Tongue (tissue), 2 donors: ENCODE data around the gene ARAP2. TPM values are rescaled to one million over a fixed set of nuclear protein-coding genes. Genes with fewer than 3 reads are reported as not detected.
"Not testable (repeated sequence)": the region's sequence is repeated elsewhere in the genome, so short reads cannot be mapped to it uniquely, and the experiment has no call there.

Experiments used
- DNase-seq: peaks from one replicate; pipeline ENCODE4 v3.0.0-alpha.2; 2015
- total RNA-seq: library from RNA; depleted of rRNA; stranded (reverse); fragments of >200 nt; gene quantifications from one replicate; pipeline ENCODE4 v1.2.3, GENCODE V29; 2014

ARAP2 gene
- total RNA-seq, 1 donor from 2014 or later, result 41.1 TPM

DNA sequence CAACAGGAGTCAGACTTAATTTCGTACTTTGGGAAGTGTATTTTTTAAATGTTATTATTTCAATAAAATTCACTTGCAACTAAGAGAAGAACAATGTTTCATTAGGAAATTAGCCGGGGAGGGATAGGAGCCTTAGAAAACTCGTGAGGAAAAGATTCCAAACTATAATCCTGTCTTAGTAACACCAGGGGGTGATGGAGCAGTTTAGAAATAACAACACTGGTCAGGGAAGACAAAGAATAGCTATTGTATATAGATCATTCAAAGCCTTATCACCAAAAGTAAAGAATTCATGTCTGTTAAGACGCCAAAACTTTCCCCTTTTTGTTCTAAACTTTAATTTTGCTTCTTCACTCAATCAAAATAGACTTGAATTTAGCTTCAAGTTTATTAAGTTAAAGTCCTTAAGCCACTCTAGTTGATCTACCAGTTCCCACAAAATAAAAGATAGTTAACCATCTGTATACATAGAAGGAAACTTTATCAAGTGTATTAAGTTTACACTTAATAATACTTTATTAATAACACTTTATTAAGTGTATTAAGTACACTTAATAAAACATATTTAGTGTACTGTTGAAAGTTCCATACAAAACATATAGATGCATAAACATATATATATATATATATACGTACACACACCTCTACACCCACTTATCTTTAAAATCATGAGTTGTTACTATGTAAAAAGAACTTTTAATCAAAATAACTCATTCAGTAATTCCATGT, 60.5 kb downstream of the ARAP2 start:
- DNase-seq, result no peak

DNA sequence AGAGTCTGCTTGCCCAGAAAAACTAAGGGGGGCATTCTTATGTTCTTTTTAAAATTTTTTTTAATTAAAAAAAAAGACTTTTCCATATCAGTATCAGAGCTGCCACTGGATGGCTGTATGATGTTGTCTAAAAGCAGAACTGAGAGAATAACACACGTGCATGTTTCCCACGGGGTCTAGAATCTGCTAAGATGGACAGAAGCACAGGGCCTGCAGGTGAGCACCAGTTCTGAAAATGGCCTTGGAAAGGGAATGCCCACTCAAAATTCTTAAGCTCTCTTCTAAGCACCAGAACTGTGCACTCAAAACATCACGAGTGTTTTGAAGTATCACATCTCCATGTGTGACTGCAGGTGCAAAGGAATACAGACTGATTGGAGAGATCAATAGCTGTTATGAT, 61.1 kb downstream of the ARAP2 start:
- DNase-seq, result no peak

DNA sequence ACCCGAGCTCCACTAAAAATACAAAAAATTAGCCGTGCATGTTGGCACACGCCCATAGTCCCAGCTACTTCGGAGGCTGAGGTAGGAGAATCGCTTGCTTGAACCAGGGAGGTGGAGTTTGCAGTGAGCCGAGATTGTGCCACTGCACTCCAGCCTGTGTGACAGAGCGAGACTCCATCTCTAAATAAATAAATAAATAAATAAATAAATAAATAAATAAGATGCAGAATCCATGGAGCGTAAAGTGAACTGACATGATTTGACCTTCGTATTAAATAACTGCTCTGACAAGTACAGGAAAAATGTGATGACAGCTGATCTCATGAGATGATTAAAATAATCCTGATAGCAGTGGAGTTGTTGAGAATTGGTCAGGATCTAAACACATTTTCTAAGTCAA, 62.0 kb downstream of the ARAP2 start:
- DNase-seq, result not testable (repeated sequence)

DNA sequence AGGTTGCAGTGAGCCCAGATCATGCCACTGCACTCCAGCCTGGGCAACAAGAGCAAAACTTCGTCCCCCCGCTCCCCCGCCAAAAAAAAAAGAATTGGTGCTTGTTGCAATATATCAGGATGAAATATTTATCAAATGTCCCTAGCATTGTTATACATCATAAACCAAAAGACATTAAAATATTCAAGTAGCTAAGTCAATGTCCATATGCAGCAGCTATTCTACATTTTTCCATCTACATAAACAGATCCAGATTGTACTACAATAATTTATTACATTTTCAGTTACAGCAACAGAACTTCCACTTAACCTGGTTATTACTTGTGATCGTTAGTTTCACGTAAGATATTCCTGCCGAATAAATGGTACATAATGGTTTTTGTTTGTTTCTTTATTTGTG, 64.1 kb downstream of the ARAP2 start:
- no peak for DNase-seq

DNA sequence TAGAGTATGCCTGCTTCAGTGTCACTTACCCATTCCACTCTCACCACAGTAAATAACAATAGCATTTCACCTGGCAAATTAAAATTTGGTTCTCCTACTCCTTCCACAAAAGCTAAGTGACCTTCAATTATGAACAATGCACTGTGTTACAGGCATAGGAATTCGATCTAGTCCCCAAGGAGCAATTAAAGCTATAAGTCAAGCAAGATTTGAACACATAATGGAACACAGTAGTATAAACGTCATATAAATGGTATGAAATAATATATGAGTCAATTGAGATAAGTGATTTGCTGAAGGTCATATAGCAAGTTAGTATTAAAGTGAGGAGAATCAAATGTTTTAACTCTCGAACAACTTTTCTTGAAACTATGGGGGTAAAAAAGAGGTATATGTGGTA, 65.8 kb downstream of the ARAP2 start:
- DNase-seq, result no peak

DNA sequence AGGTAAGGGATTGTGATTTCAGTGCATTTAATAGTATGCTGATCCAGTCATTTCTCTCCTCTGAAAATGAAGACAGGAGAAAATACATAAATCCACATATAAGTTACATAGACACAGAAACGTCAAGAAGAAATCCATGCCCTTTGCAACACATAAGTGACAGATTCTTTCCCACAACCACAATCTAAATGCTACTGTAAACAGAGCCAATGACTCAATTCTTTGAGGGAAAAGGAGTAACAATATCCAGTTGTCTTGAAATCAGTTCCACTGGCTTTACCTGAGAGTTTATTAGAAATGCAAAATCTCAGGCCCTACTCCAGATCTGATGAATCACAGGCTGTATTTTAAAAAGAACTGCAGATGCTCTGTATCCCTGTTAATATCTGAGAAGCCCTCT, 66.4 kb downstream of the ARAP2 start:
- DNase-seq, result no peak

DNA sequence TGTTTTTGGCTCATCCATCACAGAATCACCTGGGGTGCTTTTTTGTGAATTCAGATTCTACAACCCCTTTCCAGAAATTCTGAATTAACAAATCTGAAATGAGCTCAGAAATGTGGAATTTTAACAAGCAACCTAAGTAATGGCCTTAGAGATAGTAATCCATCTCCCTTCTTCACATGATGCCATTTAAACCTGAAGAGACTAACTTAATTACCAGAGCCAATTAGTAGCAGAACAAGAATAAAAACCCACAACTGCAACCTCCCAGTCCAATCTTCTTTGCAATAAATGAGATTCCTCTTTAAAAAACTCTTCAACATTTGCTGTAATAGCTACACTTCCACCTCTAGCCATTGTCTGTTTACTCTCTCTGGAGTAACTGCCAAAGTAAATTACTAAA, 69.7 kb downstream of the ARAP2 start:
- DNase-seq, result no peak

DNA sequence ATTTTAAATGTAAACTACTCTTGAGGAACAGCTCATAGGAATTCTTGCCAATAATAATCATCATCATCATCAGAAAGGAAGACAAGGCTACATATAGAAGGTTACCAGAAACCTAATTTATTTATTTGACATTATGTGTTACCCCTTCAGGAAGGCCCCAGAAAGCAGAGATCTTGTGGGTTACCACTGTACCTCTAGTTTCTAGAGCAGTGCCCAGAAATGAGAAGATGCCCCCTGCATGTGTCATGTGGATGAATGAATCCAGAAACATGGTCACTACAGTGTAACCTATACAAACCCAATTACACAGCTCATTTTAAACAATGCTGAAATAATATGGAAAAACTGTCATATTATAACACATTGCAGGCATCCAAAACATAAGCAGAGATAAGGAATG, 70.4 kb downstream of the ARAP2 start:
- no peak for DNase-seq

DNA sequence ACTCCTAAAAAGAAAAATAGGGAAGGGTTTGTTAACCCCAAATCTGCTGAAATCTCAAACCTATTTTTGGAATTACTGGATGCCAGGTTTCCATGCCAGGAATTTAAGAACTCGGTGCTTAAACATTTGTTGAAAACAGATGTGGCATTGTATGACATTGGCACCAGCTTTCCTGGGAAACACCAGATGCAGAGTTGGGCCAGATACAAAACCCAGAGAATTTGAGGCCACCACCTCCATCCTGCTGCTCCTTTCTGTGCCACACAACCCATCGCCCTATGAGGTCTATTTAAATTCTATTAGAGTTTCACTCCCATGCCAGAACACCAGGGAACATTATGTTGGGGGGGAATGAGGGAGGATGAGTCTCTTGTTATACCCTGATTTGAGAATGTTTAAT, 71.7 kb downstream of the ARAP2 start:
- peak; percentile 67 for DNase-seq

DNA sequence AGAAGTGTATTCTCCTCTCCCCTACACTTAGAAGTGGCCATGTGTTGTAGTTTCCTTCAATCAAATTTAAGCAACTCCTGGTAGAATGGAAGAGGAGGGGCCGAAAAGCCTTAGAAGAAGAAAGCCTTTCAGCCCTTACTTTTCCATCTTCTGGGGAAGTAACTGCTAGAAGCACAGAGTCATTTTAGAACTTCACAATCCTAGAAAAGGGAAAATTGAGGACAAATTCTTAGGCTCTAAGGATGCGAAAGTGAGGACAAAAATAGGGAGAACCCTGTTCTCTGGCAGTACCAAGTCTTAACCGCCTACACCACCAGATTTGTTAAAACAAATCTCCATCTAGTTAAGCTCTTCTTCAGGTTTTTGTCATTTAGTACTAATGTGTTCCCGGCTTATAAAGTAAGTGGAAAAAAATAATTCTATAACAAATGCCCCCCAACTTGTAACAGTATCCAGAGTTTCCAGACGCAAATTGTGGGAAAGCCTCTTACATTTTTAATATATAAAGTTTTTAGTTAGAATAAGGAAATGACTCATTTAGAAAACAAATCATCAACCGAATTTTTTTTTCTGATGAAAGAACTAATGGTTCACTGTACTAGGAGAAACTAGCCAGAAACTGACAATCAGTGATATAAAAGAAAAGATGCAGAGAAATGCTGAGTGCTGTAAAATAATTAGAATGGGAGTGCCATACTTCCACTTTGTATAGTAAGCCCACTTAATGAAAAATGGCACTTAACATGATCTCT, 76.0 kb downstream of the ARAP2 start:
- no peak for DNase-seq

DNA sequence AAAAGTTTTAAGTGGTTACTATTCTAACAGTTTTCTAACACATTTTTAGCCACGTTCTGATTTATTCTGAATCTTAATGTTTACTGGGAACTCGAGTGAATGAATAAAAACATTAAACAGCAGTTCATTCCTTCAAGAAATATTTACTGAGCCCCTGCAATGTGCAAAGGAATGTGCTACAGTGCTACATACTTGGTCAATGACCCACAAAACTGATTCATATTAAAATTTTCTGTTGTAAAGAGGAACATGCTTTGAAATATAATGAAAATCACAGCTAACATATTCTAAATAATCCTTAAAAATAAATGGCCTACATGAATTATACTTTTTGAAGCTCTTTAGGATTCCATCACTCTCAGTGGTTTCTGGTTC, 78.7 kb downstream of the ARAP2 start:
- DNase-seq, result no peak

DNA sequence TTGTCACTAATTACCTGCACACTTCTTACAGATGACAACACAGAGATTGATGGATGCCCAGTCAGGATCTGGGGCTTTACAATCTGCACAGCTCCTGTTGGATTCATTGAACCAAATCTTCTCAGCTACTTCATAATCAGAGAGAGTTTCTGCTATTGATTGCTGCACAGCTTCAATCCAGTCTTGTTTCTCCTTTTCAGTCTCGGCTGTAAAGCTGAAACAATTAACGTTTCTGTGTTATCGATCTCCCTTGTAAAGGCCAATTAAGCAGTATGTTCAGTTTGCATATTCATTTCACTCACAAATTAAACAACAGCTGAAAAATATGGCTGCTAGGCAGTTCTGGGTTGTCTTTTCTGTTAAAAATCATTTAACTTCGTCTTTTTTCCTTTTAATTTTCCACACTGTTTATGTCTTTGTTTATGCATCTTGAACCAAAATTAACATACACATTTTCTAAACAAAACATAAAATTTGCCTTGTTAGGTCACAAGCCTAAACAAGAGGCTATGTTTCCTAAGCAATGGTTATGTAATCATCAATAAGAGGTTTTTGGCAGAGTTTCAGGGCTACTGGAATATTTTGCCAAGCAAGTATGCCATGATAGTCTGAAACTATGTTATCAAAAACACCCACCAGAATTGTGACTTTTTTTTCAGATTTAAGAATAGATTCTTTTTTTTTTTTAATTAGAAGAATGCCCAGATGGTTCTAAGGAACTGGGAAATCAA, 79.2 kb downstream of the ARAP2 start:
- DNase-seq, result peak; percentile 13

DNA sequence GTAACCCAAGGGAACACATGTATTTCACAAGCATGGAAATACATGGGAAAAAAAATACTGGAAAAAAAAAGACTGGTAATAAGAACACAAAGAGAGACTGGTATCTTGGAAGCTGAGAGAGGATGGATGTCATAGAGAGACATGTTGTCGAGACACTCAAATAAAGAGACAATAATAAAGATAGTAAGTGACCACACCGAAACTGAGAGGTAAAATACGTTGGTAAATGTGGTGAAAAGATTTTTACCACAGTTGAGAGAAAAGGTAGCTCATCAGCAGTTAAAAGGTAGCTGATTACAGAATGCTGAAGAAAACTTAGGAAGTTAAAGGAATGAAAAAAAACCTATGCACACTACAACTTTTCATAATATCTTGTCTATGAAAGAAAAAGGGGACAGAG, 81.1 kb downstream of the ARAP2 start:
- no peak for DNase-seq

DNA sequence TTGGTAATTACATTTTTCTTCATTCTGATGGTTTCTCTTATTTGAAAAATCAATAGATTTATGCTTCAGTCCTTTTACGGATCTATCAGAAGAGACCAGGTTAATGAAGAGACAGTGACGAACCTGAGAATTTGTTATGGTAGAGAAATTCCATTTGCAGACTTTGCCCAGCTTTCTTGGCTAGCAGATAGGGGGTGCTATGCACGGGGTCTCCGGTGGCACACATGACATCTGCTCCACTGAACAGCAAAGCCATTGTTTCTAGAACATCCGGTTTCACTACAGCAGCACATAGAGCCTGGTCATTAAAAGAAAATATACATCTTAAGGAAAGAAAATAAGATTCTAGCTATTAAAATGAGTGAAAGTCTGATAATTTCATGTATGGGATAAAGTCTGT, 85.1 kb downstream of the ARAP2 start:
- no peak for DNase-seq

DNA sequence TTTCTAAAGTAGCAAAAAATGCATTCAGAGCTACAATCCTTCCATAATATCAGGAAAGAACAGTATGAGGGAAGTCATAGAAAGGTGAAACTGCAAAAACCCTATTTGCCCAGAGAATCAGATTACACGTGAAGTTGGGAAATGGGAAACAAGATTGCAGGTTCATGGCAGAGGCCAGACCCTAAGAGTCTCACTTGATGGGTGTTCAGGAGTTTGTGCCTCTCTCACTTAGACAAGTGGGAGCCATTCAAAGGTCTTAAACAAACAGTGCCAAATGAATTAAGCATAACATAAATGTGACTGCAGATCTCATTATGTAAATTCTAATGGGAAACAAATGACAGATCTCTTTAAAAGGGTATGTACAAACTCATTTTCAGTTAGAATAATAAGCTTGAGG, 91.6 kb downstream of the ARAP2 start:
- DNase-seq, result no peak

DNA sequence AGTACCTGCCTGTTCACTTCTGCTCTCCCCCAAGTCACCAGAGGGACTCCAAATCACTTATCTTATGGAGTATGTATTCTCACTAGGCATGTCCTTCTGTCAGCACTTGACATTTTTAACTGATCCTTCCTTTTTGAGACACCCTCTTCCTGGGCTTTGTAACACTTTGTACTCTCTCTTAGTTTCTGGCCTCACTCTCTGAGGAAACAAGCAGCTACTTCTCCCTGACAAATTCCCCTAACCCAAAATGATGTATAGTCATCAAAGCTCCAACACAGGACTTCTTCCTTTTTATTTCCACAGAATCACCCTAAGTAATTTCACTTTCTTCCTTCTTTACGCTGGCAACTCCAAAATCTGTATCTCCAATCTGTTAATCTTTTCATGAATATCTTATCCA, 101.8 kb downstream of the ARAP2 start:
- DNase-seq, result no peak

DNA sequence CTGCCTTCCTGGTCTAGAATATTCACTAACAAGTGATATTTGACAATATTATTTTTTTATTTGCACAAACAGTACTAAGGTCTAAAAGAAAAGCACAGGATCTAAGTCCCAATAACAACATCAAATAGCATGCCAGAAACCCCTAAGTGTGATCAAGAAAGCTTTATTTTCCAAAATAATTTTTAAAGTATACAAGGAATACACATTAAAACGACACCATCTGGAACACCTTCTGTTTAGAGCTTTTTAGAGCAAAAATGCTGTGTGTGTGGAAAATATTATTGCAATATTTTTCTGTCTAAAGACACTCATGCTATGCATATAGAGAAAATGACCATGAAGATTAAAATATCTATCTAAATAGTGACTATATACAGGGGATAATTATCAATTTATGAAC, 103.1 kb downstream of the ARAP2 start:
- no peak for DNase-seq

DNA sequence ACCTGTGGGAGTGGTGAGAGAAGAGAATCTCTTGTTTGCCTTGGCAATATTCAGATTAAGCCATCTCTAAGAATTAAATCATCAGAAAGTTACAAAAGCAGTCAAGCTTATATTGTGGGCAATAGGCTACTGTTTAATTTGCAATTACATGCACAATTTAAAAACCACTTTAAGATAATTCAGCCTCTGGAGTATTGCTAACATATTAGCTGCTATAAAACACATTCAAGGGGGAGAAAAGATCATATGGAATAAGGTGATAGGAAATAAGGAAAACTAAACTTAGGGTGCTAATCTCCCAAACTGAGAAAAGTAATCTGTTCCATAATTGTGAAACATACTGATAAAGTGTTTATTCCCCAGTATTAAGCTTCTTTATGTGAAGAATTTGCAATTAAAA, 103.9 kb downstream of the ARAP2 start:
- no peak for DNase-seq

DNA sequence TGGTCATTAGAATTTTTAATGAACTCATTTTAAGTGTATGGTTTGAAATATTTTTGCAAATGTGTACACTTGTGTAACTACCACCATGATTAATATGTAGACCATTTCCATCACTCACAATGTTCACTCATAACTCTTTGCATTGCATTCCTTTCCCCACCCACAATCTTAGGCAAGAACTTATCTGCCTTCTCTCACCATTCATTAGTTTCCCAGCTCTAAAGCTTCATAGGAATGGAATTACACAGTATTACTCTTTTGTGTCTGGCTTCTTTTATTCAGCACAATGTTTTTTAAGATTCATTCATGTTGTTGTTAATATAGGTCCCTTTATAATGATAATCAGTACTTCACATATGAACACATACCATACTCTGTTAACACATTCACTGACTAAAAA, 106.1 kb downstream of the ARAP2 start:
- no peak for DNase-seq

DNA sequence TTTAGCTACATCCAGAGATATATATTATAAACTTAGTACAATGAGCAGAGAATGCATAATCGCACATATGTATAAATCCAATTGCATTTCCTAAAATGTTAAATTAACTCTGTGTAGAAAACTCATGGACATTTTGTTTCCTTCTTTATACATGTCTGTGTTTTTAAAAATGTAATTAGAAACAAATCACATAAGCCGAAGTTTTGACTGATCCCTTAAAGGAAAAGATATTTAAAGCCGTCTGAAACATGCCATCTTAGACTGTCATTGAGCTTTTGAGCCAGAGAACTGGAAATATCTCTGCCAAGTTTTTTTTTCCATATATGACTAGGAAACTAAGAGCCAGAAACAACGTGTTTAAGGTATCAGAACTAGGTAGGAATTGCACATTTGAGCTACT, 107.0 kb downstream of the ARAP2 start:
- no peak for DNase-seq

DNA sequence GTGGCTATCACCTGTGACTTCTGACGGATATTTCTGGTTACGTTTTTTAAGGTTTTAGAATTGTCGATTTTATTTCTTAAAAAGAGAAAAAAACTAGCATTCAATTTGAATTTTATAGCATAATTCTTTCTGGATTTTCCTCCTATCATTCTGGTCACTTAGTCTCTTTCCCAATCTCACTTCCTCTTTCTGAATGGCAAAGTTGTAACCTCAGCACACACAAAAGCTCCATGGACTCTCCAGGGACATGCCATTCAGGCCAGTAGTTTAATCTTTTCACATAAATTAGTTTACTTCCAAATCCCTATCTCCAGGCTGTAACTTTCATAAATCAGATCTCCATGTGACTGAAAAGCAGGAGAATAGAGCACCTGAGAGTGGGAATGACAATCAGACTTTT, 110.7 kb downstream of the ARAP2 start:
- DNase-seq, result no peak

DNA sequence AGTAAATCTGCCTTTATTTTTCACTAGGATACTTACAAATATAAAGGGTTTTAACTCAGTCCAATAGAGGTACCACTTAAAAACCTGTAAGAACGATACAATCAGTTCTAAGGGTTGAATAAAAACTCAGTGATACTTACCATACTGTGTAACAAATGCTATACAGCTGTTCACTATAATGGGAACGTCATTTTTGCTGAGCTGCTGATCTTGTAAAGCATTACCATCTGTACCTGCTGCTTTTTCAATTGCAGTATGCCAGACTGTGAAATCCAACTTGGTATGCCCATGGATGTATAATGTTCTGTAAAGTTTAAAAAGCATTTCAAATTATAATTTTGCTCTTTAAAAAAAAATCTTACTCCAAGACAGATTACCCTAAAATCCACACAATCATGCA, 111.2 kb downstream of the ARAP2 start:
- DNase-seq, result no peak

DNA sequence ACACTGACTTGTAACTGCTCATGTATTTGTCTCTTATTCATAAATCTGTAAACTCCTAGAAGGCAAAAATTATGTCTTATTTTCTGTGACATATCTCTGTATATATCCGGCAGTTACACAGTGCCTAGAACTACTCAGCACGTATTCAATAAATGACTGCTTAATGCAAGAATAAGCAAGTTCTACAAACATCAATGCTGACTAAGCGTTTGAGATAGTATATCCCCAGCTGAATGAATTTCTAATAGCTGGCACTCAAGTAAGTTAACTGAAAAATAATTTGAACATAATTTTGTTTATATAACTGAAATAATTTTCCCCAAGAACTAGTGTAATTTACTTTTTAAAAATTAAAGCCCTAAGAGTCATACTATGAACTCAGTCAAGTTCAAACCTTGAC, 113.7 kb downstream of the ARAP2 start:
- DNase-seq, result no peak

DNA sequence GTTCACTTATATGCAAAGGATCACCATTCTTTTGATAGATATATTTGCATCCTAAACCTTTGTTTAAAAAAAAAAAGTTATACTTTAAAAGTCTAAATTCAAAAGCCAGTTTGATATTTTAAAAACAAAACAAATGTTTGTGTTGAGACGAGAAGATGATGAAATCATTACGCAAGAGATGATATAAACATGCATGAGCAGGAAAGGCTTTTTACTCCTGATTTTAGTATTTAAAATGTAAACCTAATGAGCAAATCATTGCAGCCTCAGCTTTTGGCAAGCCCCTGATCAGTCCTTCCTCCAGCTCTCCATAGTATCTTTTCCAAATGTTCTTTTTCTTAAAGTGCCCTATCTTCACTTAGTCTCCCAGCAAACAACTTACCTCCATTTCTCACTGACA, 115.6 kb downstream of the ARAP2 start:
- DNase-seq, result no peak
